Measurements from ENCODE around the gene IER3.

- TF ChIP-seq POLR2A (IDR thresholded peaks at IDR 0.05; ENCODE audit: low read length) (no peak), GATA1 (IDR thresholded peaks at IDR 0.05; ENCODE audit: low read depth, low read length) (no peak)
Measured at GRCh38 chr6:30777155-30777485, 32.8 kb upstream of the IER3 start.

Measured in erythroblast (primary cell).